ENCODE results near the gene DBP. TPM values are rescaled to one million over a fixed set of nuclear protein-coding genes. Genes with fewer than 3 reads are reported as not detected.

The DBP gene
- total RNA-seq, 2 experiments from 2014 or later = 10.8 to 13.1 TPM

DNA sequence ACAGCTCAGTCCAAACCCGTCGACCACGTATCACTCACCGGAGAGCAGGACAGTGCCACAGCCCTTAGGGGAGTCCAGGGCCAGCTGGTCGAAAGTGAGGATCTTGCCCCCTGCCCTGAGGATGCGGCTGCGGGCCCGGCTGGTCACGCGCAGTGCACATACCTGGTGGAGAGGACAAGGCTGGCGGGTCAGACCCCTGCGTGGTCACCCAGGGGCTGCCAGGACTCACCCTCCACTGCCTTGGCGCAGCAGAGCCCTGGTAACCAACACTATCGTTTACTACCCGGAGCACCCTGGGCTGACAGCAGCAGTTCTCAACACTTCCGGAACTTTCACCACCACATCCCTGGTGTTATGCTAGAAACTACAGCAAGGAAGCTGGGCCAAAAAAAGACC, 21.1 kb downstream of the DBP start:
- ChIA-PET POLR2A (interaction anchor here (0.6 to 10.8 kb wide), 18 partner anchors 8 to 1189 kb away, joined by 3 to 154 read pairs (median 4); partner anchors contain the start of genes CA11, DBP and SPACA4), CTCF (interaction anchor here (0.8 to 3.6 kb wide), 3 partner anchors 8 to 126 kb away, joined by 3 to 14 read pairs (median 5); partner anchors contain the start of gene CA11)
- ATAC-seq (no peak), DNase-seq (no peak)
- H3K27ac Mint-ChIP-seq = peak overlapping the region; percentile 100
- H3K9me3 Mint-ChIP-seq = no peaks in the 10 kb centered on the region
- TF ChIP-seq CTCF (IDR thresholded peaks at IDR 0.05) = no peak
- intact Hi-C loops (cut with micrococcal nuclease) = no loop called here
- H3K36me3 Mint-ChIP-seq (ENCODE audit: low read depth) = peaks cover 49% of the 10 kb centered on the region
- peaks cover 20% of the 10 kb centered on the region for H3K4me1 Mint-ChIP-seq (ENCODE audit: low read depth)
- no peaks in the 10 kb centered on the region for H3K27me3 Mint-ChIP-seq
- peak overlapping the region; percentile 93 for H3K4me3 Mint-ChIP-seq

DNA sequence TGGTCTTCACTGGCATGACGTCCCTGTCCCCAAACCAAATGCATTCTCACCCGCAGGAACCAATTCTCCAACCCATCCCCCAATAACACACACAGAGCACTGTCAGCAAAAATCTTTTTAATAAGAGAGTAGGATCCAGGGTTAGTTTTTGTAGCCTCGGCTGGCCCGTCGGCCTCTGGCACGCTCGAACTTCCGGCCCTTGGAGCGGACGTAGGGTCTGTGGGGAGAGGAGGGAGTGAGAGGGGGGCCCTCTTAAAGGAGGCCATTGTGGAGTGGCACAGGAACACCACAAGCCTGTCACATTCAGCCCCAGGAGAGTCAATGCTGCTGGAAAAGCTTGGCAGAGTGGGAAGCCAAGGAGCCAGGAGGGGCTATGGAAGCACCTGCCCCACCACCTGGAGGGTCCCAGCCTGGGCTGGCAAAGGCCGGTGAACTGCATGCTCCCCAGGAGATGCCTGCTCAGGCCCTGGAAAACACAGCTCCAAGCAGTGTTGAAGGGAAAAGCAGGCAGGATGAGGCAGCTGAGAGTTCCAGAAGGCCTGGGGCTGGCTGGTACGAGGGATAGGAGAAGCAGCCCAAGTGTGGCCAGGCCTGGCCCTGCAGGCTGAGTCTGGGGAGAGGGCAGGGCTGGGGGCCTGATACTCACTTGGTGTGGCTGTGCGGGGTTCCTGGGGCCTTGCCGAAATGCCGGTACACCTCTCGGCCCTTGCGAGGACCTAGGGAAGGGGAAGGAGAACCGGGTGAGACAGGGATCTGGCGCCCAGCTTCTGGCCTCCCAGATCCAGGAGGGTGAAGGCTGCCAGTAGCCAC, 21.7 kb downstream of the DBP start:
- H3K9me3 Mint-ChIP-seq = no peaks in the 10 kb centered on the region
- DNase-seq (no peak), ATAC-seq (no peak)
- TF ChIP-seq CTCF (IDR thresholded peaks at IDR 0.05) = no peak
- H3K27ac Mint-ChIP-seq = peak overlapping the region; percentile 27
- H3K4me1 Mint-ChIP-seq (ENCODE audit: low read depth) = peaks cover 20% of the 10 kb centered on the region
- ChIA-PET CTCF (no interaction called here), POLR2A (interaction anchor here (0.6 to 10.8 kb wide), 14 partner anchors 8 to 909 kb away, joined by 3 to 154 read pairs (median 4); partner anchors contain the start of genes DBP and SPACA4)
- peaks cover 49% of the 10 kb centered on the region for H3K36me3 Mint-ChIP-seq (ENCODE audit: low read depth)
- intact Hi-C loops (cut with micrococcal nuclease) = no loop called here
- H3K4me3 Mint-ChIP-seq = peak overlapping the region; percentile 93
- no peaks in the 10 kb centered on the region for H3K27me3 Mint-ChIP-seq

DNA sequence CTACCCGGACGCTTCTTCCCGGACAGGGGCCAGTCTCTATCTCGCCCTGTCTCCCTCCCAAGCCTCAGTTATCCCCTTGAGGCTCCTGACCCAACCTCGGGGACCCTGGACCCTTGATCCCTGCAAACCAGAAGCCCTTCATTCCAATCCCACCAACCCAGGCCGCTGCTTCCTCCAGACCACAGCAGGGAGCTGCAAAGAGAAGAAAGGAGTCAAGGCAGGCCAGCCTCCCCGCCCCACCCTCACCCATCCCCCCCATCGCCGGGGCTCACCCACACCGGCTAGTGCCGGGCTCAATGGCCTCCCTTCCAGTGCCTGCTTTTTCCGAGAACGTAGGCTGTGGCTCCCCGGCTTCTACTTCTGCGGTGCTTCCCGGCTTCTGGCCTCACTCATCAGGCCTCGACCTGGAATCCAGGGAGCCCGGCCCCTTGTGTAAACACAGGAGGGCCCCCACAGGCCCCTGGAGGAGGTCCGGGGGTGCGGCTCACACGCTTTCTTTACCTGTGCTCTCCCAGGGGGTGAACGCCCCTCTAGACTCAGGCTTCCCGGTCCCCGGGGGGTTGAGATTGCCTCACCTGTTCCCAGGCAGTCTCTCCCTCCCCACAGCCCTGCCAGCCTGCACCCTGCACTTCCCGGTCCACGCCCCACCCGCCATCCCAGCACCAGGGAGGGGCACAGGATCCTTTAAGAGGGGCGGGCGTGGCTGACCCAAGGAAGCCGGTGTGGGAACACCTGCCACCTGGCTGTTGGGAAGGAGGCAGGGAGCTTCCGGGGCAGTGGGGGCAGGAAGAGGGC, 22.5 kb downstream of the DBP start, which contains the start of gene FAM83E:
FAM83E (minus strand) TSS at position 641 of the 795 bp plus-strand sequence. CDS start 1,704 bp downstream, outside the sequence.
- DNase-seq (peak; percentile 37), ATAC-seq (no peak)
- peaks cover 43% of the 10 kb centered on the region for H3K36me3 Mint-ChIP-seq (ENCODE audit: low read depth)
- POLR2A ChIA-PET = interaction anchor here (0.6 to 10.8 kb wide), 11 partner anchors 9 to 908 kb away, joined by 3 to 154 read pairs (median 3); partner anchors contain the start of gene DBP
- CTCF ChIA-PET = interaction anchor here (0.8 kb wide), 1 partner anchor 107 kb away, joined by 3 read pairs; no protein-coding TSS in a partner anchor
- H3K27me3 Mint-ChIP-seq = no peaks in the 10 kb centered on the region
- H3K27ac Mint-ChIP-seq = peak within 1 kb of the TSS; percentile 27
- H3K4me1 Mint-ChIP-seq (ENCODE audit: low read depth) = peaks cover 13% of the 10 kb centered on the region
- peak within 1 kb of the TSS; percentile 93 for H3K4me3 Mint-ChIP-seq
- H3K9me3 Mint-ChIP-seq = no peaks in the 10 kb centered on the region
- TF ChIP-seq CTCF (IDR thresholded peaks at IDR 0.05) = no peak
- intact Hi-C loops (cut with micrococcal nuclease) = no loop called here

GRCh38 chr19:48613852-48614435, 23.2 kb downstream of the DBP start:
- peaks cover 13% of the 10 kb centered on the region for H3K4me1 Mint-ChIP-seq (ENCODE audit: low read depth)
- peaks cover 40% of the 10 kb centered on the region for H3K36me3 Mint-ChIP-seq (ENCODE audit: low read depth)
- CTCF ChIA-PET = interaction anchor here (0.8 kb wide), 1 partner anchor 106 kb away, joined by 3 read pairs; no protein-coding TSS in a partner anchor
- H3K4me3 Mint-ChIP-seq = no peak overlapping the region
- intact Hi-C loops (cut with micrococcal nuclease) = no loop called here
- H3K27ac Mint-ChIP-seq = peak overlapping the region; percentile 3
- POLR2A ChIA-PET = interaction anchor here (0.7 to 10.8 kb wide), 11 partner anchors 8 to 280 kb away, joined by 3 to 154 read pairs (median 3); partner anchors contain the start of gene DBP
- H3K27me3 Mint-ChIP-seq = no peaks in the 10 kb centered on the region
- no peak for DNase-seq
- no peak for TF ChIP-seq CTCF (IDR thresholded peaks at IDR 0.05)
- peak; percentile 3 for ATAC-seq
- no peaks in the 10 kb centered on the region for H3K9me3 Mint-ChIP-seq

All from activated CD8-positive, alpha-beta T cell treated with anti-CD3 and anti-CD28 coated beads for 36 hours (primary cell).